GM10266 (cell line): Measurements from ENCODE around the gene PON2.

Experiments
- DNase-seq: peaks from one replicate; pipeline ENCODE4 v3.0.0; 2012; ENCODE audit errors: extremely low spot score
- CTCF ChIP-seq: IDR thresholded peaks from 2 replicates; pipeline ENCODE4 v1.5.1; 2012; ENCODE audit warnings: mild to moderate bottlenecking, low read depth; ENCODE audit not compliant: control insufficient read depth, insufficient read depth; ENCODE audit errors: missing control alignments

Gene PON2

GRCh38 chr7:95476072-95476847, 41.4 kb upstream of the PON2 start:
- TF ChIP-seq CTCF, result no peak
- no peak for DNase-seq

- no peak for DNase-seq
- TF ChIP-seq CTCF, result no peak
These were observed 38.6 kb upstream of the PON2 start for GRCh38 chr7:95473276-95473985.

- TF ChIP-seq CTCF, result no peak
- DNase-seq, result no peak
These were observed 37.8 kb upstream of the PON2 start for GRCh38 chr7:95472581-95473161.

GRCh38 chr7:95471071-95471470, 36.2 kb upstream of the PON2 start:
- no peak for DNase-seq
- no peak for TF ChIP-seq CTCF

- TF ChIP-seq CTCF, result no peak
- peak; percentile 49 for DNase-seq
These were observed 35.6 kb upstream of the PON2 start for GRCh38 chr7:95470452-95470851.

GRCh38 chr7:95469848-95470247, 35.0 kb upstream of the PON2 start:
- TF ChIP-seq CTCF, result no peak
- DNase-seq, result no peak

GRCh38 chr7:95469187-95469586, 34.4 kb upstream of the PON2 start:
- TF ChIP-seq CTCF, result no peak
- DNase-seq, result no peak
